Astrocyte (in vitro differentiated cells and primary cell): ENCODE results near the gene BTN2A1. TPM values are rescaled to one million over a fixed set of nuclear protein-coding genes. Genes with fewer than 3 reads are reported as not detected.

ENCODE experiments used
- DNase-seq: peaks from one replicate; pipeline ENCODE4 v3.0.0-alpha.2; 2010; ENCODE audit warnings: low read depth
- FAIRE-seq: peaks from 2 replicates; lab custom pipeline; 2011; peaks lifted over from hg19 to GRCh38; lab: Jason Lieb, UNC
- H2AFZ ChIP-seq: 2 replicates; pipeline ENCODE4 v1.6.0; 2012; ENCODE audit warnings: low read depth, low read length, inconsistent platforms
- H3K27ac ChIP-seq: 2 replicates; pipeline ENCODE4 v1.5.1; 2011; ENCODE audit warnings: low read depth, low read length, inconsistent platforms
- H3K27me3 ChIP-seq: 2 replicates; pipeline ENCODE4 v1.6.0; 2011; ENCODE audit warnings: low read length, inconsistent platforms; ENCODE audit not compliant: insufficient read depth
- H3K36me3 ChIP-seq: 2 replicates; pipeline ENCODE4 v1.5.1; 2011; ENCODE audit warnings: low read length, inconsistent platforms; ENCODE audit not compliant: insufficient read depth
- H3K4me1 ChIP-seq: 2 replicates; pipeline ENCODE4 v1.5.1; 2011; ENCODE audit warnings: low read length, inconsistent platforms; ENCODE audit not compliant: insufficient read depth
- H3K4me2 ChIP-seq: 2 replicates; pipeline ENCODE4 v1.6.0; 2012; ENCODE audit warnings: low read length, inconsistent platforms
- H3K4me3 ChIP-seq: 2 replicates; pipeline ENCODE4 v1.5.1; 2011; ENCODE audit warnings: low read depth, mild to moderate bottlenecking, low read length, inconsistent platforms; ENCODE audit not compliant: insufficient read depth
- H3K79me2 ChIP-seq: 2 replicates; pipeline ENCODE4 v1.6.0; 2012; ENCODE audit warnings: mild to moderate bottlenecking, low read length, inconsistent platforms; ENCODE audit not compliant: insufficient read depth
- H3K9ac ChIP-seq: 2 replicates; pipeline ENCODE4 v1.6.0; 2012; ENCODE audit warnings: mild to moderate bottlenecking, low read length, inconsistent platforms
- H3K9me3 ChIP-seq: 2 replicates; pipeline ENCODE4 v1.5.1; 2012; ENCODE audit warnings: low read depth, mild to moderate bottlenecking, low read length, inconsistent platforms; ENCODE audit not compliant: insufficient read depth
- H4K20me1 ChIP-seq: 2 replicates; pipeline ENCODE4 v1.6.0; 2012; ENCODE audit warnings: low read length, inconsistent platforms; ENCODE audit not compliant: insufficient read depth
- H3K27ac Mint-ChIP-seq: one replicate; pipeline ENCODE4 v1.8.0; 2021; ENCODE audit warnings: mild to moderate bottlenecking, mixed read lengths; ENCODE audit not compliant: unreplicated experiment
- H3K27me3 Mint-ChIP-seq: one replicate; pipeline ENCODE4 v1.8.0; 2021; ENCODE audit warnings: low read depth, mixed read lengths; ENCODE audit not compliant: unreplicated experiment
- H3K36me3 Mint-ChIP-seq: one replicate; pipeline ENCODE4 v1.8.0; 2021; ENCODE audit warnings: low read depth, mixed read lengths; ENCODE audit not compliant: unreplicated experiment
- H3K4me1 Mint-ChIP-seq: one replicate; pipeline ENCODE4 v1.8.0; 2021; ENCODE audit warnings: low read depth, mixed read lengths; ENCODE audit not compliant: unreplicated experiment
- H3K4me3 Mint-ChIP-seq: one replicate; pipeline ENCODE4 v1.8.0; 2021; ENCODE audit warnings: mild to moderate bottlenecking, moderate library complexity, mixed read lengths; ENCODE audit not compliant: unreplicated experiment
- H3K9me3 Mint-ChIP-seq: one replicate; pipeline ENCODE4 v1.8.0; 2021; ENCODE audit warnings: mild to moderate bottlenecking, mixed read lengths; ENCODE audit not compliant: unreplicated experiment
- CTCF ChIP-seq: IDR thresholded peaks from 2 replicates; pipeline ENCODE4 v1.5.1; 2011; ENCODE audit warnings: low read depth, mild to moderate bottlenecking, inconsistent platforms, low read length, moderate library complexity; ENCODE audit not compliant: insufficient read depth
- EZH2 ChIP-seq: IDR thresholded peaks from 2 replicates; pipeline ENCODE4 v1.6.1; 2012; ENCODE audit warnings: mild to moderate bottlenecking, low read length, inconsistent platforms; ENCODE audit not compliant: insufficient read depth
- total RNA-seq: library from RNA; stranded (reverse); gene quantifications from 2 replicates; pipeline ENCODE4 v1.2.1, GENCODE V29; 2021

BTN2A1 gene
- total RNA-seq, 1 donor from 2014 or later, result 50.4 TPM

DNA sequence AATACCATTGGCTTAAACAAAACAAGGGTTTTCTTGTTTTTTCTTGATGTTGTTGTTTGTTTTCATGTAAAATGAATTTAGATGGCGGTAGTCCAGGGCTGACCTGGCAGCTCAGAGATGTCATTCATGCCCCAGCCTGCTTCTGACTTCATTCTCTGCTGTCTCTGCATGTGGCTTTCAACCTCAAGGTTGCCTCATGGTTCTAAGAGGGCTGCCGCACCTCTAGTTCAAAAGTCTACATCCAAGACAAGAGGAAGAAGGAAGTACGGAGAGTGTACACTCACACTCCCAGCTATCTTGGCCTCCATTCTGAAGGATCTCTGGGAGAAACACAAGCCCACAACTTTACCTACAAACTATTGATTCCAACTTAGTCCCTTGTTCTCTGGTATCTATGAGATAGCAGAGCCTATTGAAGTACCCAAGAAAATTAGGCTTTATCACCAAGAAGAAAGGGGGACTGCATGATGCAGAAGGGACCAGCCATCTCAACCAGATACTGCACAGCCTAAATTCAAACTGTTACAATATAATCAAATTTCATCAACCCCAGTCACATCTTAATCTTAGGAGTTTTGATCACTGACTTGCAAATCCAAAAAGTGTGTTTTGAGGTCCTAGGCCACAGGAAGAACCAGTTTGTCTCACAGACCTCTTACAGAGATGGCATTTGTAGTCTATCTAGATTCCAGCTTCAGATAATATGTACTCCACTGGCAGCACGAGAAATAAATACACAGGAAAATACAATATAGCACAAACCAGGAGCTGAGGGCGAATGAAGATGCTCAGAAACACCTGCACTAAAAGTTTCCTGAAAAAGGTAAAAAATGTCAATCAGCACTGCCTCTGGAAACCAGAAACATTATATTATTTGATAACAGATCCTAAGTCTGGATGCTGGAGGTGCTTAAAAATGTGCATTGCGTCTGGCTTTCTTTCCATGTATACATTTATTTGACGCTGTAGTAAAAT, 18.3 kb upstream of the BTN2A1 start:
- Mint-ChIP-seq H3K36me3 (peaks cover 10% of the 10 kb centered on the region), H3K27me3 (no peaks in the 10 kb centered on the region), H3K9me3 (peaks cover 4% of the 10 kb centered on the region), H3K27ac (peak overlapping the region; percentile 7), H3K4me1 (peaks cover 3% of the 10 kb centered on the region), H3K4me3 (peak overlapping the region; percentile 35)
- TF ChIP-seq CTCF (no peak), EZH2 (no peak)
- peaks cover 7% of the 10 kb centered on the region for H3K4me1 ChIP-seq
- no peaks in the 10 kb centered on the region for H3K79me2 ChIP-seq
- no peak for DNase-seq
- H3K9ac ChIP-seq, result peak overlapping the region; percentile 89
- peak overlapping the region; percentile 92 for H3K27ac ChIP-seq
- no peaks in the 10 kb centered on the region for H4K20me1 ChIP-seq
- no peaks in the 10 kb centered on the region for H3K27me3 ChIP-seq
- H3K9me3 ChIP-seq, result no peaks in the 10 kb centered on the region
- H2AFZ ChIP-seq, result peak overlapping the region; percentile 87
- no peak for FAIRE-seq
- peak overlapping the region; percentile 81 for H3K4me3 ChIP-seq
- H3K4me2 ChIP-seq, result peak overlapping the region; percentile 95
- H3K36me3 ChIP-seq, result no peaks in the 10 kb centered on the region

DNA sequence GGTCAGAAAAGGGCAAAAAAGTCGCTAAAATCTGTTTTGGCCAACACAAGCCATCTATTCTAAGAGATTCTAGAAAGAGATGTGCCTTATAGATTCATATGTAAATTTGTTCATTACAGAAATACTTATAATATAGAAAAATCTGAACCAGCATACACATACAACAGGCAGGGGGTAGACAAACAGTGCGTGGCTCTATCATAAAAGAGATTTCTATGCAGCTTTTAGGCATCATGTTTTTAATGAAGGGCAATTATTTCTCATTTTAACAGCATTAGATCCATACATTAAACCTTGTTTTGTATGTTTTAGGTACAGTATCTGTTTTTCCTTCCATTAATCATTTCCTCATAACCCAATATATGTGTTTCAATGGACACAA, 16.8 kb upstream of the BTN2A1 start:
- DNase-seq, result no peak
- no peak for TF ChIP-seq CTCF
- TF ChIP-seq EZH2, result no peak
- H3K36me3 Mint-ChIP-seq, result peaks cover 4% of the 10 kb centered on the region
- Histone ChIP-seq H3K27ac (no peak overlapping the region), H3K9ac (peak overlapping the region; percentile 89), H3K4me2 (peak overlapping the region; percentile 95), H3K36me3 (no peaks in the 10 kb centered on the region), H3K9me3 (no peaks in the 10 kb centered on the region), H3K79me2 (no peaks in the 10 kb centered on the region), H3K4me1 (peaks cover 7% of the 10 kb centered on the region), H4K20me1 (no peaks in the 10 kb centered on the region), H2AFZ (peak overlapping the region; percentile 87), H3K27me3 (no peaks in the 10 kb centered on the region), H3K4me3 (peak overlapping the region; percentile 81)
- no peak overlapping the region for H3K27ac Mint-ChIP-seq
- H3K9me3 Mint-ChIP-seq, result peaks cover under 1% of the 10 kb centered on the region
- H3K4me3 Mint-ChIP-seq, result peak overlapping the region; percentile 86
- peaks cover 6% of the 10 kb centered on the region for H3K4me1 Mint-ChIP-seq
- no peaks in the 10 kb centered on the region for H3K27me3 Mint-ChIP-seq
- FAIRE-seq, result no peak

GRCh38 chr6:26441977-26442376, 15.8 kb upstream of the BTN2A1 start:
- Histone ChIP-seq H3K27ac (no peak overlapping the region), H2AFZ (no peak overlapping the region), H3K4me1 (peaks cover 7% of the 10 kb centered on the region), H3K9ac (no peak overlapping the region), H3K9me3 (no peaks in the 10 kb centered on the region), H3K79me2 (no peaks in the 10 kb centered on the region), H3K4me3 (no peak overlapping the region), H3K27me3 (no peaks in the 10 kb centered on the region), H3K36me3 (no peaks in the 10 kb centered on the region), H4K20me1 (no peaks in the 10 kb centered on the region), H3K4me2 (peak overlapping the region; percentile 23)
- Mint-ChIP-seq H3K9me3 (peaks cover 2% of the 10 kb centered on the region), H3K4me3 (no peak overlapping the region), H3K4me1 (peaks cover 12% of the 10 kb centered on the region), H3K27ac (no peak overlapping the region), H3K36me3 (peaks cover 4% of the 10 kb centered on the region), H3K27me3 (no peaks in the 10 kb centered on the region)
- DNase-seq (no peak), FAIRE-seq (no peak)
- no peak for TF ChIP-seq EZH2
- TF ChIP-seq CTCF, result no peak
